H1 (cell line): ENCODE results near the gene CCDC183. TPM values are rescaled to one million over a fixed set of nuclear protein-coding genes. Genes with fewer than 3 reads are reported as not detected.
A peak's percentile ranks its signal among the peaks of the same experiment; 100 is the strongest.

Source experiments
- CTCF ChIA-PET: fragments of 300-600 bp; sonication (Branson Sonifier 250); formaldehyde crosslinking; loops from one replicate; lab custom pipeline; 2021; ENCODE audit not compliant: partially characterized antibody; lab: Charles Lee
- POLR2A ChIA-PET: fragments of 300-600 bp; sonication (Branson Sonifier 250); formaldehyde crosslinking; loops from one replicate; lab custom pipeline; 2021; ENCODE audit warnings: inconsistent platforms; ENCODE audit not compliant: partially characterized antibody; lab: Charles Lee
- DNase-seq, 2 experiments: peaks; one replicate each; pipeline versions ENCODE4 v3.0.0 to v3.0.0-alpha.2; 2010 to 2022; ENCODE audit warnings: low spot score in 2 of 2, low read depth in 1 of 2, mixed read lengths in 1 of 2
- FAIRE-seq: peaks from 2 replicates; lab custom pipeline; 2011; peaks lifted over from hg19 to GRCh38; lab: Jason Lieb, UNC
- H2AFZ ChIP-seq: 2 replicates; pipeline ENCODE4 v1.8.1; 2012; ENCODE audit warnings: low read length, inconsistent platforms
- H2AK5ac ChIP-seq: 2 replicates; pipeline ENCODE4 v1.6.1; 2013; ENCODE audit warnings: low read depth, low read length
- H2BK120ac ChIP-seq: replicated peaks from 2 replicates; pipeline ENCODE3; 2013; ENCODE audit warnings: low read depth, low read length, inconsistent platforms
- H2BK12ac ChIP-seq: 2 replicates; pipeline ENCODE4 v1.6.1; 2013; ENCODE audit warnings: low read depth, low read length
- H2BK15ac ChIP-seq: 2 replicates; pipeline ENCODE4 v1.6.1; 2013; ENCODE audit warnings: low read length
- H2BK20ac ChIP-seq: 2 replicates; pipeline ENCODE4 v1.6.1; 2013; ENCODE audit warnings: low read length
- H2BK5ac ChIP-seq: 2 replicates; pipeline ENCODE4 v1.6.1; 2013; ENCODE audit warnings: low read depth, low read length
- H3K14ac ChIP-seq: 2 replicates; pipeline ENCODE4 v1.6.1; 2013; ENCODE audit warnings: inconsistent platforms; ENCODE audit not compliant: insufficient read length
- H3K18ac ChIP-seq: 2 replicates; pipeline ENCODE4 v1.6.1; 2013; ENCODE audit warnings: low read length; ENCODE audit errors: extremely low read depth
- H3K23ac ChIP-seq: 2 replicates; pipeline ENCODE4 v1.6.1; 2013; ENCODE audit warnings: inconsistent platforms; ENCODE audit not compliant: insufficient read length
- H3K23me2 ChIP-seq: 2 replicates; pipeline ENCODE4 v1.6.1; 2013; ENCODE audit warnings: low read depth, low read length
- H3K27ac ChIP-seq: 2 replicates; pipeline ENCODE4 v1.6.1; 2011; ENCODE audit warnings: low read depth, low read length, inconsistent platforms
- H3K27me3 ChIP-seq, 4 experiments: replicated peaks in 1 of 4; 1 replicate in 1 of 4; 2 replicates in 3 of 4; pipeline versions ENCODE4 v1.6.1 to v1.8.1; 2011 to 2013; ENCODE audit warnings: low read length in 3 of 4, mild to moderate bottlenecking in 3 of 4, inconsistent platforms in 2 of 4, mixed read lengths in 2 of 4, moderate library complexity in 1 of 4; ENCODE audit not compliant: control insufficient read depth in 3 of 4, insufficient read depth in 3 of 4; ENCODE audit errors: extremely low read depth in 1 of 4
- H3K36me3 ChIP-seq, 4 experiments: 2 replicates each; pipeline versions ENCODE4 v1.6.1 to v1.8.1; 2011 to 2013; ENCODE audit warnings: mild to moderate bottlenecking in 4 of 4, low read length in 3 of 4, moderate library complexity in 2 of 4, control low read depth in 1 of 4, inconsistent platforms in 1 of 4; ENCODE audit not compliant: insufficient read depth in 4 of 4, control insufficient read depth in 2 of 4
- H3K4ac ChIP-seq: replicated peaks from 2 replicates; pipeline ENCODE3; 2013; ENCODE audit warnings: low read length, low read depth, mixed read lengths, inconsistent platforms; ENCODE audit not compliant: insufficient read length
- H3K4me1 ChIP-seq, 4 experiments: replicated peaks in 1 of 4; 1 replicate in 1 of 4; 2 replicates in 3 of 4; pipeline versions ENCODE4 v1.6.1 to v1.8.1; 2011 to 2013; ENCODE audit warnings: low read length in 3 of 4, inconsistent platforms in 2 of 4, mixed read lengths in 1 of 4; ENCODE audit not compliant: insufficient read depth in 4 of 4, control insufficient read depth in 3 of 4
- H3K4me2 ChIP-seq, 2 experiments: 2 replicates each; pipeline versions ENCODE4 v1.6.1 to v1.8.1; 2011 to 2013; ENCODE audit warnings: low read depth in 2 of 2, low read length in 2 of 2, control low read depth in 1 of 2, inconsistent platforms in 1 of 2, mild to moderate bottlenecking in 1 of 2; ENCODE audit not compliant: insufficient read depth in 1 of 2
- H3K4me3 ChIP-seq, 4 experiments: fragments of 200-600, 300-600 bp in 1 of 4; sonication (generic), shearing (Covaris generic), sonication (Bioruptor Twin) in 1 of 4; 2 replicates each; pipeline versions ENCODE4 v1.5.1 to v1.8.1; 2011 to 2016; ENCODE audit warnings: low read length in 4 of 4, low read depth in 3 of 4, control low read depth in 2 of 4, inconsistent platforms in 2 of 4, mild to moderate bottlenecking in 2 of 4, mixed read lengths in 1 of 4, moderate library complexity in 1 of 4; ENCODE audit not compliant: insufficient read depth in 2 of 4; ENCODE audit errors: extremely low read depth in 1 of 4
- H3K56ac ChIP-seq: replicated peaks from 2 replicates; pipeline ENCODE3; 2013; ENCODE audit warnings: low read depth, mild to moderate bottlenecking, mixed read lengths, low read length, inconsistent platforms; ENCODE audit not compliant: insufficient read length
- H3K79me1 ChIP-seq: 2 replicates; pipeline ENCODE4 v1.6.1; 2013; ENCODE audit warnings: low read depth, low read length, control low read depth
- H3K79me2 ChIP-seq, 2 experiments: 2 replicates each; pipeline versions ENCODE4 v1.6.1 to v1.8.1; 2012 to 2013; ENCODE audit warnings: low read length in 2 of 2, mild to moderate bottlenecking in 2 of 2, inconsistent platforms in 1 of 2; ENCODE audit not compliant: insufficient read depth in 2 of 2, control insufficient read depth in 1 of 2
- H3K9ac ChIP-seq, 4 experiments: replicated peaks in 1 of 4; 1 replicate in 1 of 4; 2 replicates in 3 of 4; pipeline versions ENCODE4 v1.6.1 to v1.8.1; 2011 to 2013; ENCODE audit warnings: low read depth in 3 of 4, low read length in 3 of 4, control low read depth in 2 of 4, mild to moderate bottlenecking in 2 of 4, moderate library complexity in 2 of 4, inconsistent platforms in 1 of 4; ENCODE audit errors: extremely low read depth in 1 of 4
- H3K9me3 ChIP-seq, 2 experiments: 2 replicates each; pipeline versions ENCODE4 v1.6.1 to v1.8.1; 2012 to 2013; ENCODE audit warnings: mild to moderate bottlenecking in 2 of 2, moderate library complexity in 2 of 2, control low read depth in 1 of 2, inconsistent platforms in 1 of 2, low read depth in 1 of 2, low read length in 1 of 2, mixed read lengths in 1 of 2; ENCODE audit not compliant: insufficient read depth in 2 of 2
- H4K20me1 ChIP-seq, 2 experiments: replicated peaks in 1 of 2; 2 replicates each; pipeline versions ENCODE3 to v1.8.1; 2011 to 2013; ENCODE audit warnings: inconsistent platforms in 2 of 2, low read length in 2 of 2, mild to moderate bottlenecking in 1 of 2; ENCODE audit not compliant: insufficient read depth in 2 of 2, control insufficient read depth in 1 of 2
- H4K5ac ChIP-seq: 2 replicates; pipeline ENCODE4 v1.6.1; 2013; ENCODE audit warnings: low read length, low read depth, mixed read lengths, inconsistent platforms; ENCODE audit not compliant: insufficient read length
- H4K8ac ChIP-seq: 2 replicates; pipeline ENCODE4 v1.8.0; 2013; ENCODE audit warnings: mild to moderate bottlenecking, moderate library complexity, low read length, inconsistent platforms; ENCODE audit not compliant: insufficient read depth; ENCODE audit errors: extremely low read depth
- H4K91ac ChIP-seq: replicated peaks from 2 replicates; pipeline ENCODE3; 2013; ENCODE audit warnings: low read length, mixed read lengths, inconsistent platforms; ENCODE audit not compliant: insufficient read length
- EP300 ChIP-seq, 2 experiments: IDR thresholded peaks; 1 replicate in 1 of 2; 2 replicates in 1 of 2; pipeline ENCODE4 v1.6.1; 2011 to 2012; ENCODE audit warnings: low read depth in 2 of 2, low read length in 2 of 2, mild to moderate bottlenecking in 2 of 2, borderline replicate concordance in 1 of 2, inconsistent platforms in 1 of 2, moderate library complexity in 1 of 2
- KDM5A ChIP-seq: fragments of 200-600 bp; IDR thresholded peaks from 2 replicates; pipeline ENCODE4 v1.7.1; 2012; ENCODE audit warnings: mild to moderate bottlenecking, low read length, inconsistent platforms, mixed read lengths
- MAX ChIP-seq: IDR thresholded peaks from 2 replicates; pipeline ENCODE4 v1.6.1; 2012; ENCODE audit warnings: inconsistent platforms
- NANOG ChIP-seq: IDR thresholded peaks from 2 replicates; pipeline ENCODE4 v1.6.1; 2011; ENCODE audit warnings: low read length, low read depth, mild to moderate bottlenecking, inconsistent platforms; ENCODE audit not compliant: insufficient read depth, poor library complexity, severe bottlenecking
- RBBP5 ChIP-seq: IDR thresholded peaks from 2 replicates; pipeline ENCODE4 v1.7.1; 2012; ENCODE audit warnings: low read depth, mild to moderate bottlenecking, inconsistent platforms, low read length, moderate library complexity, borderline replicate concordance
- TBP ChIP-seq: IDR thresholded peaks from 2 replicates; pipeline ENCODE4 v1.6.1; 2011; ENCODE audit warnings: low read depth, low read length, improper control_type of control experiment
- WGBS, 2 experiments: shearing (Covaris generic) in 1 of 2; methylation state at CpG; one replicate each; pipeline versions ENCODE4 v1.1.6 to v1.1.7; 2013 to 2015; ENCODE audit warnings: low lambda C conversion rate in 2 of 2, mixed read lengths in 2 of 2, inconsistent platforms in 1 of 2, low coverage in 1 of 2, missing lambda C conversion rate in 1 of 2; ENCODE audit not compliant: insufficient replicate concordance in 2 of 2, insufficient coverage in 1 of 2, insufficient read length in 1 of 2; ENCODE audit errors: extremely low coverage in 1 of 2, missing lambda C conversion rate in 1 of 2; 5-methylcytosine and 5-hydroxymethylcytosine counted together
- polyA plus RNA-seq, 7 experiments: library from polyadenylated mRNA; depleted of rRNA in 3 of 7; stranded (reverse) in 5 of 7; unstranded in 2 of 7; fragments of >200 nt in 5 of 7; fragments of 200-250 nt in 2 of 7; gene quantifications; 1 replicate in 5 of 7; 2 replicates in 1 of 7; 4 replicates in 1 of 7; pipeline versions ENCODE4 v1.2.1 to v1.2.3, GENCODE V29; 2011 to 2013; ENCODE audit warnings: missing spikeins in 2 of 7, mixed read lengths in 2 of 7
- total RNA-seq: library from RNA; stranded (reverse); fragmentation: NEBNext Ultra II Directional; extraction: Animal tissue kit (Norgen Biotek cat#: 25700); gene quantifications from 2 replicates; pipeline ENCODE4 v1.2.1, GENCODE V29; 2021

CCDC183 gene
- total and polyA plus RNA-seq, 2 of the 8 experiments (the other 6 are each of a cell fraction or from before 2014, with no cell fraction given) = 0.51 to 1.6 TPM

- H3K23me2 ChIP-seq = peaks cover 13% of the 10 kb centered on the region
Measured at GRCh38 chr9:136845465-136846260, 49.5 kb downstream of the CCDC183 start.

More at GRCh38 chr9:136845465-136846260, 49.5 kb downstream of the CCDC183 start:
- Histone ChIP-seq H3K4ac (no peak overlapping the region), H3K79me1 (no peaks in the 10 kb centered on the region; the same call in 1 of the 2 replicates), H3K14ac (no peak overlapping the region), H3K9ac (no peak overlapping the region), H3K18ac (no peak overlapping the region), H3K4me2 (peak overlapping the region; percentile 75 to 94; a peak in 3 of 4 replicates), H3K36me3 (peaks cover 0 to under 1% (median under 1%) of the 10 kb centered on the region in 4 experiments; a peak in 4 of 8 replicates), H3K9me3 (no peaks in the 10 kb centered on the region; a peak in 1 of 4 replicates), H3K79me2 (no peaks in the 10 kb centered on the region), H2BK120ac (no peak overlapping the region), H3K27ac (no peak overlapping the region), H3K56ac (no peak overlapping the region), H2BK15ac (no peak overlapping the region), H3K23ac (no peak overlapping the region), H2AK5ac (no peak overlapping the region), H4K5ac (no peak overlapping the region), H4K91ac (no peak overlapping the region), H2BK5ac (no peak overlapping the region), H3K27me3 (peaks cover 2 to 12% (median 7%) of the 10 kb centered on the region in 4 experiments; a peak in 6 of 7 replicates), H2BK20ac (no peak overlapping the region), H3K4me3 (peak overlapping the region in 1 of 4 experiments; percentile 42; a peak in 3 of 8 replicates), H2AFZ (no peak overlapping the region), H4K20me1 (peaks cover 8 to 10% of the 10 kb centered on the region in 2 experiments), H3K4me1 (peaks cover 5 to 36% (median 21%) of the 10 kb centered on the region in 4 experiments), H2BK12ac (no peak overlapping the region), H4K8ac (no peak overlapping the region)
- no peak for TF ChIP-seq KDM5A
- no peak for TF ChIP-seq NANOG
- TF ChIP-seq MAX = no peak
- TF ChIP-seq TBP = no peak
- no peak for TF ChIP-seq EP300 (IDR thresholded peaks at IDR 0.05; ENCODE audit: borderline replicate concordance in 1 of 2, low read depth in 2 of 2, low read length in 2 of 2)
- no peak for TF ChIP-seq RBBP5
- ChIA-PET POLR2A (interaction anchor here (1.2 to 20.5 kb wide), 6 partner anchors 9 to 52 kb away, joined by 3 to 248 read pairs (median 30); partner anchors contain the start of genes MAMDC4 and TRAF2), CTCF (interaction anchor here (1.3 to 8.9 kb wide), 4 partner anchors 14 to 43 kb away, joined by 3 to 131 read pairs (median 31); no protein-coding TSS in a partner anchor)
- 80% methylated on average over 55 of the region's 102 CpGs; no CpG with 5 or more reads in 1 of the 2 experiments for WGBS, 2 experiments
- DNase-seq (no peak), FAIRE-seq (no peak)
